DMS 273 treated with DMSO at 0.1 percent for 48 hours (cell line): Measurements from ENCODE around the gene FZR1.
"Not testable (repeated sequence)": the region's sequence is repeated elsewhere in the genome, so short reads cannot be mapped to it uniquely, and the experiment has no call there.

Experiments used
- DNase-seq: peaks from one replicate; lab custom pipeline; 2025; lab: John Stamatoyannopoulos, UW

FZR1 gene

DNA sequence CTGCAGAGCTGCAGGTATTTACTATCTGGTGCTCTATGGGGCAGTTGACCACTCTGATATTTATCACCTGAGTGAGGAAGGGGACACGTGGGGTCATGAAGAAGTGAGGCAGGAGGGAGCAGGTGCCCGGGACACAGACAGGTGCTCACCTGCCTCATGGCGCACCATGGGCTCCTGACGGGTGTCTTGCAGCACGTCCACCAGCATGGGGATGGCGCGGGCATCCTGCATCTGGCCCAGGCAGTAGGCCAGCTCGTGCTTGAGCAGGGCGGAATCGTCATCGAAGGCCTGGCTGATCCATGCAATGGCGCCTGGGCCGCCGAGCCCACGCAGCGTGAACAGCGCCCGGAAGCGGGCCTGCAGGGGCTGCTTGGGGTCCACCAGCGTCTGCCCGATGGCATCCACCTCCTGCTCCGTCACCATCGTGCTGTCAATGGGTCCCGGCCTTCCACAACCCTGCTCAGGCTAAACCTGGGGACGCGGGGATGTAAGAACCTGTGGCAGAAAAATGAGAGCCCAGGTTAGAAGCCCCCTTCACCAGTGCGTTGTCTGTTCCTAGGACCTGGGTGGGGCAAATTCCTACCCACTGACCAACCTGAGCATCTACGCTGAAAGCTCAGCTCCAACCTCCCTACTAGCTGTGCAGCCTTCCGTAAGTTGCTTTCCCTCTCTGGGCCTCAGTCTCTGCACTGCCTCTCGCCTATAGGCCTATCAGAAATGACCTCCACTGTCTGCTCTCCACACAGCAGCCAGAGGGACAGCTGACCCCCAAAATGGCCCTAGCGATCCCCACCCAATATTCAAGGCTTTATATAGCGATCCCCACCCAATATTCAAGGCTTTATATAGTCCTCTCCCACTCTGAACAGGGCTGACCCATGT is 9.5 kb upstream of the FZR1 start:
- DNase-seq: no peak

GRCh38 chr19:3497757-3498520 is 8.2 kb upstream of the FZR1 start:
- no peak for DNase-seq

DNA sequence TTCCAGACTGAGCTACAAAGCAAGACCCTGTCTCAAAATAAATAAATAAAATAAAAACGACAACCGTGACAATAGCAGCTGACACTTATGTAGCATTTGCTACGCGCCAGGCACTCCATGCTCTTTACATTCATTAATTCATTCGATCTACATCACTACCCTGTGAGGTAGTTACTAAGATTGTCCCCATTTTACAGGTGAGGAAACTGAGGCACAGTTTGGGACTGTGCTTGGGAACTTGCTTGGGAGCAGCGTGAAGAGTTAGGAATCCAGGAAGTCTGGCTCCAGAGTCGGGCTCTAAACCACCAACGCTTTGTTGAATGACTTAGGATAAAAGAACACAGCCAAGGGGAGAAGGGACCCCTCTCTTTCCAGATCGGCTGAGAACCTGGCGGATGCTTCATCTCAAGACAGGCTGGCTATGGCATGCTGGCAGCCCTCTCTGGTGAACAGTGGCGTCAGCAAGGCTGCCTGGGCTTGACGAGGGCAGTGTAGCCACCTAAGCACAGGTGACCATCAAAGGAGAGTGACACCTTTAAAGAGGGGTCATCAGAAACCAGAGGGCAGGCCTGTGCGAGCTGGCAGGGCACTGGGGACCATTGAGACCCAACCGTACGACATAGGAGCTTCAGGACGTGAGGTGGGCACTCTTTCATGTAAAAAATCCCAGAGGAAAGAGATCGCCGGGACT is 6.2 kb upstream of the FZR1 start:
- DNase-seq: no peak

DNA sequence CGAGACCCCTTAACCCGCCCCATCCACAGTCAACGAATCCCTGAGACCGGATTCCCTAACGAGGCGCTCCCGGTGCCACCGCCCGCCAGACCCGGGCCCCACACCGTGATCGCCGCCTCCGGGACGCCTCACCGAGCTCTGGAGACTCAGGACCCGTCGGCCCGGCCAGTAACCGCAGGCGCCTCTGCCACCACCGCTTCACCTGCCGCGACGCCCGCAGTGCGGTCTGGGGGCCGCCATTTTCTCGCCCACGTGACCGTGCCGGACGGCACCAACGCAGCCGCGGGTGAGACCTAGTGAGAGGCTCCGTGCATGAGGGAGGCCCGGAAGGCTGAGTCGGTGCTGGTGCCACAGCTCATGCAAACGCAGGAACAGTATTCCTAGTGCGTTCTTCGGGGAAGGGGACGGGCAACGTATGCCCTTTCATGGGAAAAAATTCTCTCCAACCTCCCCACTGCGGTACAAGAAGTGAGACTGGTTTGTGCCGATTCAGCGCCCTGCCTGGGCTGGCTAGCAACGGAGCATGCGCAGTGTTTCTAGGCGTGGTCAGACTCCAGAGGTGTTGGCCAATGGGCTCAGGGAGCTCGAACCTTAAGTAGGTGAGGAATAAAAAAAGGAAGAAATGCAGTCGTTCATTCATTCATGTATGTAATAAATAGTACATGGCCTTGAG is 5.5 kb upstream of the FZR1 start, which contains the start of gene DOHH:
Gene DOHH (minus strand): TSS at position 246 of the 673 bp plus-strand sequence. CDS start 3,860 bp downstream, outside the sequence.
- DNase-seq: peak; percentile 94

DNA sequence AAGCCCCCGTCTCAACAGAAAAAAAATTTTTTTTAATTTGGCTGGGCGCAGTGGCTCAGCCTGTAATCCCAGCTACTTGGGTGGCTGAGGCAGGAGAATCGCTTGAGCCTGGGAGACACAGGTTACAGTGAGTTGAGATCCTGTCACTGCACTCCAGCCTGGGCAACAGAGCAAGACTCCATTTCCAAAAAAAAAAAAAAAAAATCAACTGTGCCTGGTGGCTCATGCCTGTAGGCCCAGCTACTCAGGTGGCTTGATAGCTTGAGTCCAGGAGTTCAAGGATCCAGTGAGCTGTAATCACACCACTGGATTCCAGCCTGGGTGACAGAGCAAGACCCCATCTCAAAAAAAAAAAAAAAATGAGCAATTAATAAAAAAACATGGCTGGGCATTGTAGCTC is 4.3 kb upstream of the FZR1 start:
- no peak for DNase-seq

- DNase-seq: no peak
Measured at GRCh38 chr19:3503036-3503572, 3.0 kb upstream of the FZR1 start.

DNA sequence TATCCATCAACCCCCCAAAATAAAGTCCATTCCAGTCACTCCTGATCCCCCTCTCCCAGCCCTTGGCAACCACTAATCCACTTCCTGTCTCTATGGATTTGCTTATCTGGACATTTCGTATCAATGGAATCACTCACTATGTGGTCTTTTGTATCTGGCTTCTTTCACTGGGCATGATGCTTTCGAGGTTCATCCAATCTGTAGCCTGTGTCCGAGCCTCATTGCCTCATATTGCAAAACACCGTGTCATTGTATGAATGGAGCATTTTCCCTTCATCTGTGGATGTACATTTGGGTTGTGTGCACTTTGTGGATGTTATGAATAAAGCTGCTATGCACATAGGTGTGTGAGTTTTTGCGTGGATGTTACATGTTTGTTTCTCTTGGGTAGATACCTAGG is 1.4 kb upstream of the FZR1 start:
- DNase-seq: no peak

- DNase-seq: no peak
Measured at GRCh38 chr19:3506384-3507340, 551 bp downstream of the FZR1 start.

- DNase-seq: no peak
Measured at GRCh38 chr19:3507371-3508120, 1.4 kb downstream of the FZR1 start.

DNA sequence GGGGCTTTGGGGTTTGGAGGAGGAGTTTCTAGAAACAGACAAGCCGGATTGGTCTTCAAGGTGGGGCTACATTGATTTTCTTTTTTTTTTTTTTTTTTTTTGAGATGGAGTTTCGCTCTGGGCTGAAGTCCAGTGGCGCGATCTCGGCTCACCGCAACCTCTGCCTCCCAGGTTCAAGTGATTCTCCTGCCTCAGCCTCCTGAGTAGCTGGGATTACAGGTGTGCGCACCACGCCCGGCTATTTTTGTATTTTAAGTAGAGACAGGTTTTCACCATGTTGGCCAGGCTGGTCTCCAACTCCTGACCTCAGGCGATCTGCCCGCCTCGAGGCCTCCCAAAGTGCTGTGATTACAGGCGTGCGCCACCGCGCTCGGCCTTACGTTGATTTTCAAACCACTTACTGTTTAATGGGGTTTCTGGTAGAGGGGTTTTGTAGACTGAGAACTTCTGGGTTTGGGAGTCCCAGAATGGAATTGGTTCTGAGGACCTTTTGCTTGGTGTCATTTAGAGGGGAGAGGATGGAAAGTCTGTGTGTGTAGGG is 2.1 kb downstream of the FZR1 start:
- DNase-seq: not testable (repeated sequence)

GRCh38 chr19:3508771-3509535 is 2.8 kb downstream of the FZR1 start:
- DNase-seq: no peak

DNA sequence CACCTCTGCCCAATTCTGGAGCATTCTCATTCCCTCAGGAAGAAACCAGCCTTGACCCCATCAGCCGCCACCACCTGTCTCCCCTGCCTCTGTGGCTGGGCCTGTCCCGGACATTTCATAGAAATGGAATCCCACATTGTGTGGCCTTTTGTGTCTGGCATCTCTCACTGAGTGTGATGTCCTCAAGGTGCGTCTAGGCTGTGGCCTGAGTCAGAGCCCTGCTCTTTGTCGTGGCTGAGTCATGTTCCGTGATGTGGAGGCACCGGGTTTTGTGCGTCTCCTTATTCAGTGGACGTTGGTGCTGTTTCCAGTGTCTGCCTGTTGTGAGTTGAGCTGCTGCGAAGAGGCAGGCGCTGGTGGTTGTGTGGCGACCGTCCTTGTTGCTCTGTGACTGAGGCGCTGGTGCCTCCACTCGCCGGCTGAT is 3.5 kb downstream of the FZR1 start:
- no peak for DNase-seq

DNA sequence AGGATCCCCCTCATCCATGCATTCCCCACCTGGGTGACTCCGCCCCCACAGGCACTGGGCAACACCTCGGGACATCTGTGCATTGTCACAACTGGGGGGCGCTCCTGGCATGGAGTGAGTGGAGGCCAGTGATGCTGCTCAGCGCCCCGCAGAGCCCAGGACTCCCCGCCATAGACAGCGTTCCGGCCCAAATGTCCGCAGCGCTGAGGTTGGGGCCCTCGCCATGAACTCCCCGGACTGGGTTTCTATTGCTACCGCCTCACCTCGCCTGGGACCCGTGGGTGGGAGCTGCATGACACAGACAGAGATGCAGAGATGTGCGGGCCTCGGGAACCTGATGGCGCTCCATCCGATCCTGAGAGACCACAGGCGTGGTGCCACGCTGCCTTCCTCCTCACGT is 4.6 kb downstream of the FZR1 start:
- no peak for DNase-seq

- DNase-seq: no peak
Measured at GRCh38 chr19:3511506-3512251, 5.6 kb downstream of the FZR1 start.

DNA sequence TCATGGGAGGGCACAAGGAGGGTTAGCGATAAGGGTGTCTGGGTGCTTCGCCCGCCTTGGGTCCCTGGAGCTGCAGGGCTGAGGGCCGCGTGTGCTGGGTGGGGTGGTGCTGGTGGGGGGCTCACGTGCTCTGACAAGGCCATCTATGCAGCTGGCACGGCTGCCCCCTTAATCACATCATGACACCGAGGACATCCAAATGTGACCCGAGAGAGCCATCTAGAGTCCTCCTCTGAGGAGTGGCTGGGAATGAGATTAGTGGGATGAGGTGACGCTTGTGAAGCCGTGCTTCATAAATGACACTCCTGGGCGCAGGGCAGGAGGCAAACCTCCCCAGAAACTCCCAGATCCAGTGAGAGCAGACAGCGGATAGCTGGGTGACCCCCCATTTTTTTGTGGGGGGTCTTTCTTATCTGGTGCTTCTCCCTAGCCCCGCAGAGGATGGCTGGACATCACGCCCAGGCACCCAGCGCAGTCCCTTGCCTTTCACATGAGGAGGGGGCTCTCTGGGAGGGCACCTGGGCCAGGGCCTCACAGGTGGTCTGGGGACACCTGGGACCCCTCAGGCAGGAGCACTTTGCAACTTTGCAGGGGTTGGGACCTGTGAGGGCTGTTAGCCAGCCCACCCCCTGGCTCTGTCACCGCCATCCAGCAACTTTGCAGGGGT is 6.6 kb downstream of the FZR1 start:
- no peak for DNase-seq

DNA sequence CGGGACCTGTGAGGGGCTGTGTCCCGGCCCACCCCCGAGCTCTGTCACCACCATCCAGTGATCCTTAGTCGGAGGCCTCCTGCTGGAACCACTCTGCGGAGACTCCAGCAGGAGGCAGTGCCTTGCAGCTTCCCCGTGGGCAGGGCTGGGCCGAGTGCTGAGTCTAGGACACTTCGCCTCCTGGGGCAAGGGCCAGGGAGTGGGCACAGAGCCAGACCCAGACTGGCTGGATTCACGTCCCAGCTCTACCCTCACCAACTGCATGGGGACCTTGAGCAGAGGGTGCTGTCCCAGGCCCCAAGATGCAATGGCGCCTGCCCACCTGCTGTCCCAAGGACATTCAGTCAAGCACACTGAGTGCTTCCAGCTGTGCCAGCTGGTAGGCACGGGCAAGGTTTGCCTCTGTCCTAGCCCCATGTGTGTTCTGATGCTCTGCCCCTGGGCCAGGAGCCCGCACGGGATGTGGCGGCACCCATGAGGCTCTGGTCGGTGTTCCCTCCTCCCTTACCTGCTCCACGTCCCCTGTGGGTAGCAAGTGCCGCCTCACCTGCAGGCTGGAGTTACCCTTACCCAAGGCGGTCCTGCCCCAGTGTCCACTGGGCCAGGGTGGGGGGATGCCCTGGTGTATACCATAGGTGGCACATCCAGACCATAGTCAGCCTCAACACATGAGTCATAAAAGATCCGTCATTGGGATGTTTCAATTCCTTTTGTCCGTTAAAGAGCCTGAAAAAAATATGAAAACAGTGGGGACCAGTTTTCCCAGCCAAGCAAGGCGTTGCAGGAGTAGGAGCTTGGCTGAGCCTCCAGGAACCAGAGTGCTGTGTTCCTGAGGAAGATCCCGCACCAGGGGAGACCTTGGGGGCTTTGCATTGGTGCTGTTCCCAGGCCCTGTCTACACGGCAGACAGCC is 7.4 kb downstream of the FZR1 start:
- no peak for DNase-seq
